Measurements from ENCODE around the gene MYNN. TPM values are rescaled to one million over a fixed set of nuclear protein-coding genes. Genes with fewer than 3 reads are reported as not detected.

The MYNN gene
- total and polyA plus RNA-seq, 2 donors (not counting 3 experiments of a cell fraction or from before 2014, with no cell fraction given): 7.1 to 12.7 TPM

GRCh38 chr3:169792359-169792758, 19.2 kb downstream of the MYNN start:
- H3K4me2 ChIP-seq (ENCODE audit: insufficient read depth, low read length): no peak overlapping the region
- H3K9me1 ChIP-seq (replicated peaks; ENCODE audit: control insufficient read depth, extremely low read depth, insufficient read depth, low read length): no peaks in the 10 kb centered on the region
- FAIRE-seq (no peak), DNase-seq (ENCODE audit: low read depth, low spot score) (no peak)
- no peak overlapping the region for H3K27ac ChIP-seq (ENCODE audit: insufficient read depth, low read depth, low read length)
- H2AFZ ChIP-seq (ENCODE audit: low read depth, low read length): no peak overlapping the region
- dilution Hi-C loops (cut with MboI; ENCODE audit: extremely low pct_ligation_motif_present, low sequenced_read_pairs) (no loop called here), intact Hi-C loops (cut with micrococcal nuclease) (no loop called here)
- no peaks in the 10 kb centered on the region for H3K4me1 ChIP-seq (ENCODE audit: control insufficient read depth, extremely low read depth, insufficient read depth, low read length)
- peaks cover 0 to 3% of the 10 kb centered on the region in 2 experiments for H3K36me3 ChIP-seq (ENCODE audit: control insufficient read depth in 2 of 2, extremely low read depth in 1 of 2, insufficient read depth in 2 of 2, low read length in 2 of 2)
- no peaks in the 10 kb centered on the region for H3K9me3 ChIP-seq (replicated peaks; ENCODE audit: control insufficient read depth, insufficient read depth, low read length)
- no peak for TF ChIP-seq EZH2 (IDR thresholded peaks at IDR 0.05; ENCODE audit: borderline replicate concordance, low read depth, low read length, severe bottlenecking)
- no peak for TF ChIP-seq MYC (IDR thresholded peaks at IDR 0.05; ENCODE audit: low read depth, low read length)
- no peak for TF ChIP-seq POLR2AphosphoS5 (IDR thresholded peaks at IDR 0.05; ENCODE audit: insufficient read depth, low read depth, low read length)
- TF ChIP-seq JUN (IDR thresholded peaks at IDR 0.05; ENCODE audit: borderline replicate concordance, insufficient read depth, insufficient read length, low read depth): no peak
- H3K4me3 ChIP-seq (replicated peaks in 1 of 3; ENCODE audit: insufficient read depth in 1 of 3, low read depth in 1 of 3, low read length in 3 of 3): no peak overlapping the region
- no peak overlapping the region for H3K9ac ChIP-seq (replicated peaks; ENCODE audit: extremely low read depth, insufficient read depth, low read length)
- POLR2A ChIA-PET: no interaction called here
- CTCF ChIA-PET: no interaction called here
- no peaks in the 10 kb centered on the region for H3K79me2 ChIP-seq (ENCODE audit: control insufficient read depth, insufficient read depth, low read length)
- H4K20me1 ChIP-seq (replicated peaks; ENCODE audit: control insufficient read depth, extremely low read depth, insufficient read depth, low read length): no peaks in the 10 kb centered on the region
- BruUV-seq (replicated peaks): no TSS peak
- no peaks in the 10 kb centered on the region for H3K27me3 ChIP-seq (ENCODE audit: control insufficient read depth in 2 of 2, insufficient read depth in 2 of 2, low read length in 2 of 2)

DNA sequence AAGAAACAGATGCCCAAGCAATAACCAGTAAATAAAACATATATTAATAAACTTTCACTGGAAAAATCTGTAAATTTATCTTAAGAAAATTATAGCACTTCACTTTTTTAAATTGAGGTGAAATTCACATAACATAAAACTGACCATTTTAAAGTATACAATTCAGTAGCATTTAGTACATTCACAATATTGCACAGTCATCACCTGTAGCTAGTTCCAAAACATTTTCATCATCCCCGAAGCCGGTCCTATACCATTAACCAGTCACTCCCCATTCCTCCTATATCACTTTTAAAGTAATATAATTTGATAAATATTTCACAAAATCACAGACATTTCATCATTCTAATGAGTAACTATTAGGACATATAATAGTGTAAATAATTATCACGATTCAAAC, 31.5 kb downstream of the MYNN start:
- FAIRE-seq (no peak), DNase-seq (ENCODE audit: low read depth, low spot score) (no peak)
- H3K9ac ChIP-seq (replicated peaks; ENCODE audit: extremely low read depth, insufficient read depth, low read length): no peak overlapping the region
- ChIA-PET POLR2A (no interaction called here), CTCF (no interaction called here)
- no peaks in the 10 kb centered on the region for H3K79me2 ChIP-seq (ENCODE audit: control insufficient read depth, insufficient read depth, low read length)
- no peak overlapping the region for H2AFZ ChIP-seq (ENCODE audit: low read depth, low read length)
- no peak for TF ChIP-seq EZH2 (IDR thresholded peaks at IDR 0.05; ENCODE audit: borderline replicate concordance, low read depth, low read length, severe bottlenecking)
- TF ChIP-seq, protein P1, sequence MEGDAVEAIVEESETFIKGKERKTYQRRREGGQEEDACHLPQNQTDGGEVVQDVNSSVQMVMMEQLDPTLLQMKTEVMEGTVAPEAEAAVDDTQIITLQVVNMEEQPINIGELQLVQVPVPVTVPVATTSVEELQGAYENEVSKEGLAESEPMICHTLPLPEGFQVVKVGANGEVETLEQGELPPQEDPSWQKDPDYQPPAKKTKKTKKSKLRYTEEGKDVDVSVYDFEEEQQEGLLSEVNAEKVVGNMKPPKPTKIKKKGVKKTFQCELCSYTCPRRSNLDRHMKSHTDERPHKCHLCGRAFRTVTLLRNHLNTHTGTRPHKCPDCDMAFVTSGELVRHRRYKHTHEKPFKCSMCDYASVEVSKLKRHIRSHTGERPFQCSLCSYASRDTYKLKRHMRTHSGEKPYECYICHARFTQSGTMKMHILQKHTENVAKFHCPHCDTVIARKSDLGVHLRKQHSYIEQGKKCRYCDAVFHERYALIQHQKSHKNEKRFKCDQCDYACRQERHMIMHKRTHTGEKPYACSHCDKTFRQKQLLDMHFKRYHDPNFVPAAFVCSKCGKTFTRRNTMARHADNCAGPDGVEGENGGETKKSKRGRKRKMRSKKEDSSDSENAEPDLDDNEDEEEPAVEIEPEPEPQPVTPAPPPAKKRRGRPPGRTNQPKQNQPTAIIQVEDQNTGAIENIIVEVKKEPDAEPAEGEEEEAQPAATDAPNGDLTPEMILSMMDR (IDR thresholded peaks at IDR 0.05; ENCODE audit: extremely low read depth in 1 of 2, insufficient read depth in 1 of 2, low read depth in 1 of 2, low read length in 2 of 2): no peak
- TF ChIP-seq JUN (IDR thresholded peaks at IDR 0.05; ENCODE audit: borderline replicate concordance, insufficient read depth, insufficient read length, low read depth): no peak
- no peak for TF ChIP-seq GATA2 (IDR thresholded peaks at IDR 0.05; ENCODE audit: insufficient read depth, insufficient read length, low read depth, low read length)
- TF ChIP-seq POLR2A (IDR thresholded peaks at IDR 0.05; ENCODE audit: low read depth, low read length): no peak
- no peak for TF ChIP-seq POLR2AphosphoS5 (IDR thresholded peaks at IDR 0.05; ENCODE audit: insufficient read depth, low read depth, low read length)
- no peak for TF ChIP-seq FOS (IDR thresholded peaks at IDR 0.05; ENCODE audit: borderline replicate concordance, insufficient read depth, low read length)
- no peak for TF ChIP-seq MYC (IDR thresholded peaks at IDR 0.05; ENCODE audit: low read depth, low read length)
- TF ChIP-seq MAX (IDR thresholded peaks at IDR 0.05; ENCODE audit: insufficient read depth, insufficient read length): no peak
- no peaks in the 10 kb centered on the region for H3K27me3 ChIP-seq (ENCODE audit: control insufficient read depth in 2 of 2, insufficient read depth in 2 of 2, low read length in 2 of 2)
- no peak overlapping the region for H3K27ac ChIP-seq (ENCODE audit: insufficient read depth, low read depth, low read length)
- no peaks in the 10 kb centered on the region for H3K9me1 ChIP-seq (replicated peaks; ENCODE audit: control insufficient read depth, extremely low read depth, insufficient read depth, low read length)
- no peaks in the 10 kb centered on the region for H3K36me3 ChIP-seq (ENCODE audit: control insufficient read depth in 2 of 2, extremely low read depth in 1 of 2, insufficient read depth in 2 of 2, low read length in 2 of 2)
- no peaks in the 10 kb centered on the region for H4K20me1 ChIP-seq (replicated peaks; ENCODE audit: control insufficient read depth, extremely low read depth, insufficient read depth, low read length)
- H3K4me2 ChIP-seq (ENCODE audit: insufficient read depth, low read length): no peak overlapping the region
- H3K4me3 ChIP-seq (replicated peaks in 1 of 3; ENCODE audit: insufficient read depth in 1 of 3, low read depth in 1 of 3, low read length in 3 of 3): no peak overlapping the region
- intact Hi-C loops (cut with micrococcal nuclease): no loop called here
- no peaks in the 10 kb centered on the region for H3K4me1 ChIP-seq (ENCODE audit: control insufficient read depth, extremely low read depth, insufficient read depth, low read length)
- dilution Hi-C loops (cut with MboI; ENCODE audit: extremely low pct_ligation_motif_present, low sequenced_read_pairs): no loop called here
- BruUV-seq (replicated peaks): no TSS peak
- H3K9me3 ChIP-seq (replicated peaks; ENCODE audit: control insufficient read depth, insufficient read depth, low read length): no peaks in the 10 kb centered on the region

All from endothelial cell of umbilical vein (primary cell).